Fibroblast of villous mesenchyme (primary cell): ENCODE data around the gene RASGRP2. TPM values are rescaled to one million over a fixed set of nuclear protein-coding genes. Genes with fewer than 3 reads are reported as not detected.

Experiments
- DNase-seq: peaks from one replicate; pipeline ENCODE4 v3.0.0-alpha.2; 2010; ENCODE audit warnings: low read depth
- H3K4me3 ChIP-seq: 2 replicates; pipeline ENCODE4 v1.5.1; 2011; ENCODE audit warnings: low read depth, mild to moderate bottlenecking, low read length
- CTCF ChIP-seq: IDR thresholded peaks from 2 replicates; pipeline ENCODE4 v1.5.1; 2012; ENCODE audit warnings: low read depth, mild to moderate bottlenecking, low read length; ENCODE audit not compliant: insufficient read depth
- total RNA-seq: library from RNA; depleted of rRNA; stranded (reverse); fragments of >200 nt; gene quantifications from 2 replicates; pipeline ENCODE4 v1.2.3, GENCODE V29; 2012

Gene RASGRP2
- total RNA-seq, 1 donor = 12.5 TPM

- no peak for TF ChIP-seq CTCF
- H3K4me3 ChIP-seq = no peak overlapping the region
- no peak for DNase-seq
Observed at GRCh38 chr11:64736654-64737053, 7.3 kb downstream of the RASGRP2 start.

GRCh38 chr11:64735725-64736259 is 8.2 kb downstream of the RASGRP2 start:
- H3K4me3 ChIP-seq = no peak overlapping the region
- no peak for TF ChIP-seq CTCF
- DNase-seq = no peak

GRCh38 chr11:64734811-64735724 is 8.9 kb downstream of the RASGRP2 start:
- DNase-seq = peak; percentile 9
- H3K4me3 ChIP-seq = no peak overlapping the region
- no peak for TF ChIP-seq CTCF

GRCh38 chr11:64731601-64732000 is 12.3 kb downstream of the RASGRP2 start:
- DNase-seq = no peak
- TF ChIP-seq CTCF = no peak
- H3K4me3 ChIP-seq = no peak overlapping the region

GRCh38 chr11:64729851-64730382 is 14.0 kb downstream of the RASGRP2 start:
- no peak overlapping the region for H3K4me3 ChIP-seq
- no peak for DNase-seq
- TF ChIP-seq CTCF = no peak

- no peak for DNase-seq
- no peak for TF ChIP-seq CTCF
- H3K4me3 ChIP-seq = no peak overlapping the region
Observed at GRCh38 chr11:64728757-64729365, 15.1 kb downstream of the RASGRP2 start.
